K562 (cell line): ENCODE results near the gene ETNK2. TPM values are rescaled to one million over a fixed set of nuclear protein-coding genes. Genes with fewer than 3 reads are reported as not detected.

Experiments
- ATF7 ChIP-seq: fragments of 450-650 bp; IDR thresholded peaks from 2 replicates; pipeline ENCODE4 v1.7.1; 2014; ENCODE audit warnings: mild to moderate bottlenecking, moderate library complexity
- CBFA2T3 ChIP-seq: fragments of 450-650 bp; IDR thresholded peaks from 2 replicates; pipeline ENCODE4 v1.6.1; 2017
- CREB3L1 ChIP-seq: fragments of 450-650 bp; IDR thresholded peaks from 2 replicates; pipeline ENCODE4 v1.6.1; 2014; ENCODE audit warnings: low read depth, mild to moderate bottlenecking, moderate library complexity, borderline replicate concordance
- DPF2 ChIP-seq: fragments of 450-650 bp; IDR thresholded peaks from 2 replicates; pipeline ENCODE4 v1.6.1; 2016
- E2F3 ChIP-seq: fragments of 250-450 bp; sonication (Bioruptor Pico); IDR thresholded peaks from 2 replicates; pipeline ENCODE4 v1.4.0; 2020; ENCODE audit warnings: mild to moderate bottlenecking
- ELF4 ChIP-seq: fragments of 450-650 bp; formaldehyde crosslinking; IDR thresholded peaks from 2 replicates; pipeline ENCODE4 v1.4.0; 2022; ENCODE audit warnings: missing genetic modification characterization
- ETS2 ChIP-seq: IDR thresholded peaks from 2 replicates; pipeline ENCODE4 v1.6.1; 2016; ENCODE audit warnings: borderline replicate concordance, missing genetic modification characterization, mild to moderate bottlenecking, moderate library complexity, missing compliant biosample characterization; ENCODE audit not compliant: poor library complexity, severe bottlenecking
- ETV5 ChIP-seq: sonication (generic); formaldehyde crosslinking; IDR thresholded peaks from 2 replicates; pipeline ENCODE4 v1.4.0; 2020; ENCODE audit warnings: low read depth, mild to moderate bottlenecking, missing genetic modification reagents
- FOSL1 ChIP-seq: fragments of 200-800 bp; sonication (Bioruptor generic); conservative IDR thresholded peaks from 2 replicates; pipeline ENCODE4 v1.6.1; 2016; ENCODE audit warnings: missing genetic modification characterization, missing compliant biosample characterization
- FOXK2 ChIP-seq, 2 experiments: fragments of 450-650 bp; IDR thresholded peaks in 1 of 2; conservative IDR thresholded peaks in 1 of 2; 2 replicates each; pipeline ENCODE4 v1.6.1; 2016; ENCODE audit warnings: low read depth in 2 of 2, mild to moderate bottlenecking in 1 of 2
- GABPA ChIP-seq: fragments of 200-800 bp; sonication (Bioruptor generic); conservative IDR thresholded peaks from 2 replicates; pipeline ENCODE4 v1.6.1; 2016; ENCODE audit warnings: low read depth, missing genetic modification characterization, missing compliant biosample characterization
- HDAC2 ChIP-seq: fragments of 450-650 bp; IDR thresholded peaks from 2 replicates; pipeline ENCODE4 v1.6.1; 2016; ENCODE audit warnings: mild to moderate bottlenecking
- KDM1A ChIP-seq, 2 experiments: fragments of 450-650 bp; IDR thresholded peaks; 2 replicates each; pipeline ENCODE4 v1.6.1; 2016; ENCODE audit warnings: mild to moderate bottlenecking in 2 of 2
- KLF6 ChIP-seq: fragments of 250-450 bp; sonication (Bioruptor Pico); IDR thresholded peaks from 2 replicates; pipeline ENCODE4 v1.4.0; 2020; ENCODE audit warnings: mild to moderate bottlenecking, moderate library complexity, borderline replicate concordance
- L3MBTL2 ChIP-seq: fragments of 450-650 bp; IDR thresholded peaks from 2 replicates; pipeline ENCODE4 v1.6.1; 2016; ENCODE audit warnings: mild to moderate bottlenecking, moderate library complexity
- LARP7 ChIP-seq: fragments of 450-650 bp; IDR thresholded peaks from 2 replicates; pipeline ENCODE4 v1.6.1; 2016
- NFATC3 ChIP-seq: fragments of 450-650 bp; IDR thresholded peaks from 2 replicates; pipeline ENCODE4 v1.6.1; 2017; ENCODE audit warnings: mild to moderate bottlenecking
- OTX1 ChIP-seq: fragments of 450-650 bp; formaldehyde crosslinking; IDR thresholded peaks from 2 replicates; pipeline ENCODE4 v1.4.0; 2022; ENCODE audit warnings: mild to moderate bottlenecking
- RBFOX2 ChIP-seq: fragments of 200-400 bp; formaldehyde crosslinking; IDR thresholded peaks from 2 replicates; pipeline ENCODE4 v1.6.1; 2017; ENCODE audit warnings: low read depth, mild to moderate bottlenecking, low read length, moderate library complexity
- SMAD3 ChIP-seq: fragments of 450-650 bp; formaldehyde crosslinking; conservative IDR thresholded peaks from 2 replicates; pipeline ENCODE4 v1.4.0; 2020; ENCODE audit warnings: mild to moderate bottlenecking
- TAF9B ChIP-seq: fragments of 450-650 bp; IDR thresholded peaks from 2 replicates; pipeline ENCODE4 v1.6.1; 2018; ENCODE audit warnings: mild to moderate bottlenecking; ENCODE audit not compliant: partially characterized antibody
- TAL1 ChIP-seq: fragments of 450-650 bp; IDR thresholded peaks from 2 replicates; pipeline ENCODE4 v1.6.1; 2016; ENCODE audit warnings: mild to moderate bottlenecking
- TBL1XR1 ChIP-seq, 2 experiments: IDR thresholded peaks; 2 replicates each; pipeline ENCODE4 v1.6.1; 2012; ENCODE audit warnings: improper control_type of control experiment in 2 of 2, low read length in 2 of 2, mild to moderate bottlenecking in 1 of 2
- USF2 ChIP-seq: sonication (generic); formaldehyde crosslinking; IDR thresholded peaks from 2 replicates; pipeline ENCODE4 v1.5.0; 2020; ENCODE audit warnings: missing genetic modification reagents
- VEZF1 ChIP-seq: fragments of 200-800 bp; sonication (Bioruptor generic); IDR thresholded peaks from 2 replicates; pipeline ENCODE4 v1.6.1; 2017; ENCODE audit warnings: missing genetic modification characterization, missing compliant biosample characterization
- ZEB2 ChIP-seq: fragments of 450-650 bp; IDR thresholded peaks from 2 replicates; pipeline ENCODE4 v1.6.1; 2016
- ZNF77 ChIP-seq: fragments of 250-450 bp; sonication (Bioruptor Pico); IDR thresholded peaks from 2 replicates; pipeline ENCODE4 v1.5.0; 2020
- ZSCAN32 ChIP-seq: fragments of 450-650 bp; formaldehyde crosslinking; IDR thresholded peaks from 2 replicates; pipeline ENCODE4 v1.4.0; 2020; ENCODE audit warnings: mild to moderate bottlenecking, moderate library complexity
- polyA plus RNA-seq, 8 experiments: library from polyadenylated mRNA; depleted of rRNA in 4 of 8; stranded (reverse) in 5 of 8; unstranded in 3 of 8; fragments of >200 nt; fragmentation: Nextera tagmentation in 2 of 8; fragmentation: Illumina TruSeq in 1 of 8; extraction: Ambion mirVana in 2 of 8; extraction: Trizol in 1 of 8; gene quantifications; 2 replicates each; pipeline versions ENCODE4 v1.2.1 to v1.2.3, GENCODE V29; 2011 to 2014; ENCODE audit warnings: inconsistent platforms in 1 of 8, missing spikeins in 1 of 8
- total RNA-seq, 7 experiments: library from RNA; depleted of rRNA in 6 of 7; stranded (reverse); fragments of >200 nt in 6 of 7; fragmentation: Illumina TruSeq in 2 of 7; extraction: Trizol in 2 of 7; gene quantifications; 2 replicates each; pipeline versions ENCODE4 v1.2.1 to v1.2.3, GENCODE V29; 2011 to 2021; ENCODE audit warnings: low replicate concordance in 1 of 7
- TF ChIP-seq, protein P1 (sequence below): fragments of 250-450 bp; sonication (Bioruptor Pico); IDR thresholded peaks from 2 replicates; pipeline ENCODE4 v1.4.0; 2020

Gene ETNK2
- total and polyA plus RNA-seq, 9 of the 15 experiments (the other 6 are each of a cell fraction or from before 2014, with no cell fraction given): 0.03 to 0.38 (median 0.13) TPM; not detected in 4

GRCh38 chr1:204177133-204177532 lies 25.3 kb upstream of the ETNK2 start (continued):
- TF ChIP-seq CREB3L1 (peak; percentile 61; the same call in 1 of the 2 replicates), ZEB2 (no peak), ELF4 (CRISPR knock-in tag) (peak; percentile 83), RBFOX2 (no peak), KDM1A (IDR thresholded peaks at IDR 0.05) (peak; percentile 72 to 76; a peak in 3 of 4 replicates), DPF2 (peak; percentile 72; the same call in 1 of the 2 replicates), GABPA (tag) (peak; percentile 57), OTX1 (CRISPR knock-in tag) (peak; percentile 65), NFATC3 (no peak), CBFA2T3 (peak; percentile 94), TAF9B (no peak), L3MBTL2 (no peak; the same call in 1 of the 2 replicates), KLF6 (peak; percentile 54; the same call in 1 of the 2 replicates), SMAD3 (CRISPR knock-in tag) (peak; percentile 79; the same call in 1 of the 2 replicates), HDAC2 (peak; percentile 59; the same call in 1 of the 2 replicates), LARP7 (no peak), ATF7 (peak; percentile 96), TAL1 (peak; percentile 83), TBL1XR1 (IDR thresholded peaks at IDR 0.05; ENCODE audit: low read length in 2 of 2) (peak in 1 of 2 experiments; percentile 67; a peak in 2 of 4 replicates), ETS2 (tag) (no peak), USF2 (no peak), ZNF77 (CRISPR knock-in tag) (no peak), ZSCAN32 (CRISPR knock-in tag) (no peak), VEZF1 (CRISPR knock-in tag) (peak; percentile 92), E2F3 (CRISPR knock-in tag) (peak; percentile 95), FOXK2 (conservative IDR thresholded peaks at IDR 0.05 in 1 of 2, IDR thresholded peaks at IDR 0.05 in 1 of 2; ENCODE audit: low read depth in 2 of 2) (peak in 1 of 2 experiments; percentile 65; a peak in 1 of 4 replicates), ETV5 (CRISPR knock-in tag) (peak; percentile 87), FOSL1 (tag) (peak; percentile 48)
- TF ChIP-seq, protein P1, sequence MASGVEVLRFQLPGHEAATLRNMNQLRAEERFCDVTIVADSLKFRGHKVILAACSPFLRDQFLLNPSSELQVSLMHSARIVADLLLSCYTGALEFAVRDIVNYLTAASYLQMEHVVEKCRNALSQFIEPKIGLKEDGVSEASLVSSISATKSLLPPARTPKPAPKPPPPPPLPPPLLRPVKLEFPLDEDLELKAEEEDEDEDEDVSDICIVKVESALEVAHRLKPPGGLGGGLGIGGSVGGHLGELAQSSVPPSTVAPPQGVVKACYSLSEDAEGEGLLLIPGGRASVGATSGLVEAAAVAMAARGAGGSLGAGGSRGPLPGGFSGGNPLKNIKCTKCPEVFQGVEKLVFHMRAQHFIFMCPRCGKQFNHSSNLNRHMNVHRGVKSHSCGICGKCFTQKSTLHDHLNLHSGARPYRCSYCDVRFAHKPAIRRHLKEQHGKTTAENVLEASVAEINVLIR: peak; percentile 89
